Ramos (cell line): ENCODE data around the gene HHAT.

Source experiments
- in situ Hi-C: fragments of 300-500 bp; cut with MboI; formaldehyde crosslinking; loops from one replicate; pipeline ENCODE4 v1.14.3; 2022; ENCODE audit warnings: low sequenced_read_pairs; ENCODE audit not compliant: unreplicated experiment

The HHAT gene

DNA sequence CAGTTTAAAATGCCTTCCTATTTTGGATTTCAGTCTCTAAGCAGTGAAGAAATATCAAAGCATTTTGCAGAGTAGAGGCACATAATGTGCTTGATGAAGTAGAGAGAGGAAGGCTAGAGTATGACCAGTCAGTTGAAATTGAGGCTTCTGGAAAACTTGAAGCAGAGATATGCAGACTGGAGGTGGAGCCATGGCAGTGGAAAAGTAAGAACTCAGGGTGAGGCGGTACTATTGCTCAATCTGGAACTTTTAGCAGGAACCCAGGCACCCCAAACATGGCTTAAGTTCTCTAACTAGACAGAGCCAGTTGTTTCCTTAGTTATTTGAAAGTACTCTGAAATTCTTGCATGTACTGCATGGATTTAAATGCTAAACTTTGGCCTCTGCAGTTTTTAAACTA lies 288.6 kb downstream of the HHAT start:
- in situ Hi-C loops, result no loop called here

DNA sequence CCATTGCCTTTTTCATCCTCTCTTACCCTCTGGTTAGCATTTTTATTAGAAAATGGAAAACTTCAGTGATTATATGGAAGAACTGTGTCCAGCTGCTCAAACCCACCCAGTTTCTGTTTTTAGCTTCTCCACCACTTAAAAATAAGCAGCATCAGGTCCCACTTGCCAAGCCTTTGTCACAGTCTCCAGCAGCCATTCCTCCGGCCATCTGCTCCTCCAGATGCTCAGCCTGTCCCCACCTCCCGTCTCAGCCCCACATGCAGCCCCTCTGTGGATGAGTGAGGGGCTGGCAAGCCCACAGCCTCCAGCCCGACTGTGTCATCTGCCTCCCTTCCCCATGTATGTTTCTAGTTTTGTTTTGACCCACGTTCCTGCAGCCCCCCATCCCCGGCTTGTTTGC lies 289.7 kb downstream of the HHAT start:
- in situ Hi-C loops, result no loop called here

DNA sequence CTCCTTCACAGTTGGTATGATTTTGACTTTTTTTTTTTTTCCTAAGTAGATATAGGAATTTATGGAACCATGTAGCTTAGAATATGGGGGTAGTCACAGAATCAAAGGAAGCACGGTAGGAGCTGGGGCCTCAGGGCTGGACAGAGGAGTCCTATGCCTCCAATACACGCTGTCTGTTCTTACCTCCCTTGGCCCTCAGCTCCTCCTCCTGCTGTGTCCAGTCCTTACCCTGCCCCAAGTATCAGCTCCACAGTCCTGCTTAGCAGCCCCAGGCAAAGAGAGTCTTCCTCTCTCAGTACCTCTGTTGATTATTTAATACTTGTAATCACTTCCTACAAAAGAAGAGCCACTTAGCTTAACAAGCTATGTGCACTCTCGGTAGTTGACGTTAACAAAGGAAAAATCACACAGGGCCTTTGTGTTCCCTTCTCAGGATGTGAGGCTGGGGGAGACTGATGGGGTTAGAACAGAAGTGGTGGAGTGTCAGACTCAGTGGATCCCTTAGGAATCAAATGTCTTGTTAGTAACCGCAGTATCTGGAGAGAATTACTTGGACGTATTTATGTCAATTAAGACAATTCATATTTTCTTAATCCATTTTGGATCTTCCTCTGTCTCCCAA lies 292.3 kb downstream of the HHAT start:
- in situ Hi-C loops, result no loop called here

DNA sequence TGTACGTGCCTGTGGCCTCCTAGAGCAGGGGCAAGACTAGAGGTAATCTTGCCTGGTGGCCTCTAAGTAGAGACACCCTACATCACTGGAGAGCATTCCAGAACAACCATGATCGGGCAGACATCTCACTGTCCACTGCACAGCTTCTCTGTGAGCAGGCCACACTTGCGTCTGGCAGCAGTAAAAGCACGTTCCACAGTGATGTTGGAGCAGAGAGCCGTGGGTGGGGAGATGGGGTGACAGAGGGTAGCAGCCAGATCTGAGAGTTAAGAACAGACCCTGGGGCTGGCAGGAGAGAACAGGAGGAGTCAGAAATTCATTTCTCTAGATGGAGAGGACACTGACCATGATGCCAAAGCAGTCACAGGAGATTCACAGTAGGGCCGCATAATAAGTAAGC lies 293.0 kb downstream of the HHAT start:
- in situ Hi-C loops, result no loop called here

DNA sequence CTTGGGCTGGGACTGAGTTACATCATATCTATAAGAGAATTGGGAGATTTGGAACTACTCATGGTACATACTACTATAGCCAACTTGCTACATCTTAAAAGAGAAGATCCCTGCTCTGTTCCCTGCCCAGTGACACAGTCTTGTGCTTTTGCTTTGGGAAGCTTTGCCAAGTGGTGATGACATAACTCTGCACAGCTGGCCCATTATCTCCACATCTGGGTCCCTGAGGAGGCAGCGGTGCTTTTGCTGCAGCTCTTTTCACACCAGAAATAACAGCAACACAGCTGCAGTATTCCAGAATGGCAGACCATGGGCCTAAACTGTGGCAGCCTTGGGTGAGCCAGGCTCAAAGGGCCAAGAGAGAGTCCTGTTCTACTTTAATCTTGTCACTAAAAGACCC lies 296.0 kb downstream of the HHAT start:
- in situ Hi-C loops, result no loop called here

DNA sequence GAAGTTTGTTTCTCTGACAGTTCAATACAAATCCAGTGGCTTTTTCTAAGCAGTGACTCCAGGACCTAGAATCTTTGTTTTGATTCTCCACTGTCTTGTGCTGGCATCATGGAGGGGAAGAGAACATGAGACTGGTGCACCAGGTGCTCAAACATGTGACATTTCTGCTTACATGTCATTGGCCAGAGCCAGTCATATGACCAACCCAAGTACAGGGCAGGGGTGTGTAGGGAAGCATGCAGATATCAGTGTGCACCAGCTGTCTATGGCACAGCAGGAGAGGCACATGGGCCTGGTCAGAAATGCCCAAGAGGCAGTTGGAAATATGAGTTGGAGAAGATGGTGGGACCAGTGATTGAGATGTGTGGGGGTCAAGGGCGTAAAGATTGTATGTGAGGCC lies 297.0 kb downstream of the HHAT start:
- in situ Hi-C loops, result no loop called here

DNA sequence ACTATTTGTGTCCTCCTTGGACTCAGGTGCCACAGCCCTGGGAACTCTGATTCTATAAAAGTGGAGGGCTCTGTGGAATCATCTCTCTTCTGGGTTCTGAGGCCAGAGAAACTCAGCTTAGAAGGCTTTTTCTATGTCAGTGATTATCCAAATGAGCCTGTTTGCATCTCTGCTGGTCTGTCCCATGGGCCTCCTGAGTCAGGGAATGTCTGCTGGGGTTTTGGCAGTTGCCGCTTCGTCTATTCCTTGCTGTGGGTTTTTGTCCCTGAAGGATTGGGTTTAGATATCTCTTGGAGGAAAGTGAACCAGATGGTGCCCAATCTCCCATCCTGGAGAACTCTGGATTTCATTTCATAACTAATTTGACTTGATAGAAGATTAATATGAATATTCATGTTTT lies 297.6 kb downstream of the HHAT start:
- in situ Hi-C loops, result no loop called here

DNA sequence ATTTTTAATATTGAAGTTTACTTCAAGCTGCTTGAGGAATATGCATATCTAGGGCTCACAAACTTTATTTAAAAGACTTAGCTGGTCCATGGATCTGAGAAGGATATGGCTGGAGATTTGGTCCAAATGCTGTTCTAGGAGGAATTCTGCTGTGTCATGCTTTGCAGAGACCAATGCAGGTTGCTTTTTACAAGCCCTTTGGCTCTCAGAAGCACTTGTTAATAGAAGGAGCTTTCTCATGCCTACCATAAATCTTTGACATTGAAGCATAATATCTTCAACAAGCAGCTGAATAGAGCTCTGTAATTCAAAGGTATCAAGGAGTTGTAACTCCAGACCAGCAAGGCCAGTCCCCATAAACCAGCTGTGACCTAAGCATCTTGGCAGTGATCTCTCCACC lies 299.1 kb downstream of the HHAT start:
- in situ Hi-C loops, result no loop called here

DNA sequence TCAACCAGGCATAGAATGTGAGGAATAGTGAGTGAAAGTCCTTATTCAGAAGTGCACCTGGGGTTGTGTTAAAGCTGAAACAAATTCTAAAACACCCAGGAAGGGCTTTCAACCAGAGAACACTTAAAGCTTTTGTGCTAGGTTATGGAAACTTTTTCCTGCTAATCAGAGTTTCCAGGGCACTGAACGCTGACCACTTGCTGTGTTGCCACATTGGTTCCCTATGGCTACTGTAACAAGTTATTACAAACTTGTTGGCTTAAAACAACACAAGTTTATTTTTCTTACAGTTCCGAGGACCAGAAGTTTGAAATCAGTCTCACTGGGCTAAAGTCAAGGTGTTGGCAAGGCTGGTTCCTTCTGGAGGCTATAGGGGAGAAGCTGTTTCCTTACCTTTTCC lies 300.6 kb downstream of the HHAT start:
- in situ Hi-C loops, result no loop called here

DNA sequence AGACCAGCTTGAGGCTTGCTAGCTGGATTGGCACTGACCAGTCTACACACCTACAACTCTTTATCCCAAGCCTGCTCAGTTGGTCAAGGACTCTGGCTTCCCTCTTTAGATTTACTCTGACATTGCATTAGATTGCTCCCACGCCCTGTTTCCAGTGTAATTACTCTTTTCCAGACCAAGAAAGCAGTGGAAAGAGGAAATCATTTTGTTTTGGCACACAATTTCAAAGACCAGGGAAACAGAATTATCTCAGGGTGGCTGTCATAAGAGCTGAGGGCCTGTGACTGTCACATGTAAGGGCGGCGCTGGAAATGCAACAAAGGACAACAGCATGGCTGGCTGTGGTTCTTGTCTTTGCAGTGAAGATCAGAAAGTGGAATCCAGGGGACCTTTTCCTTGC lies 302.7 kb downstream of the HHAT start:
- in situ Hi-C loops, result no loop called here

DNA sequence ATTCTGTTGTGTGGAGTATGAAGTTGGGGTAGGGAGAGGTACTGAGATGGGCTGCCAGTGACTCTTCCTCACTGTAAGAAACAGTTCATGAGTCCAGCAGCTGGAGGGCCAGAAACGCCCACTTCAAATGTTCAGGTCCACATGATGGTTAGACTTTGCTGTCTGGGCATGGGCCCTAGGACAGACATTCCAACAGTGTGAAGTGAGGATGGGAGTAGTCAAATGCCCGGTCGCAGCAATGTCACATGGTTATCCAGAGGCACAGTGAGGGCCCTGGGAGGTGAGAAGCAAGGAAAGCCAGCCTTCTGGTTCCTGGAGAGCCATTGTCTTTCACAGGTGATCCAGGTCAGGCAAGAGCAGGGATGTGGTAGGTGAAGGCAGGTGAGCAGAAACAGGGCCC lies 304.4 kb downstream of the HHAT start:
- in situ Hi-C loops, result no loop called here

DNA sequence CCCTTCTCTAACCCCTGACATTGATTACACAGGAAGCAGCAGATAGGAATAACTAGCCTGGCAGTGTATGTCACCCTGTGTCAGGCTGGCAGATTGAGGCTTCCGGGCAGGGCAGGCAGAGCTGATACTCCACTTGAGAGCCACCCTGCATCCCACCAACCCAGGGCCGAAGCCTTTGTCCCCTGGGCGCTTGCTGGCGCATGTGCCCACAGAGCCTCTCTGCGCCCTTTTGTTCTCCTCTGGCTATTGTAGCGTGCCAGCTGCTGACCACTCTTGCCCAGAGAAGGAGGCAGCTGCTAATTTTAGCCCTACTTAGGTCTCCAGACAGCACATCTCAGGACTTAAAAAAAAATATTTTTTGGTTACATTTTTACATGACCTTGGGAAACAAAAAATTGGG lies 304.9 kb downstream of the HHAT start:
- in situ Hi-C loops, result no loop called here

DNA sequence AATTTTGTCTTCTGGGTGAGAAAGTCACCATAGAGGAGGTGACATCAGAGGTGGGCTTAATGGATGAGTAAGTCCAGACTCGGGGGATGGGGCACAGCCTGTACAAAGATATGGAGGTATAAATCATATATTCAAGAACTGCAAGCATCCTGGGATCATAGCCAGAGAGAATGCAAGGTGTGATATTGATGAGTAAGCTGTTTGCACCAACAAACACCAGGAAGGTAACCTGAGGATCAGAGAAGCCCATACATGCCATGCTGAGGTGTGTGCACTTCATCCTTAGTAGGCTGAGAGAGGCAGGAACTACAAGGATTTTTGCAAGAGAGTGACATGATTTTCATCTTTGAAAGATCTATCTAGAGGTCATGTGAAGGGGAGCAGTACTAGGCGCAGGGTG lies 306.4 kb downstream of the HHAT start:
- in situ Hi-C loops, result no loop called here

DNA sequence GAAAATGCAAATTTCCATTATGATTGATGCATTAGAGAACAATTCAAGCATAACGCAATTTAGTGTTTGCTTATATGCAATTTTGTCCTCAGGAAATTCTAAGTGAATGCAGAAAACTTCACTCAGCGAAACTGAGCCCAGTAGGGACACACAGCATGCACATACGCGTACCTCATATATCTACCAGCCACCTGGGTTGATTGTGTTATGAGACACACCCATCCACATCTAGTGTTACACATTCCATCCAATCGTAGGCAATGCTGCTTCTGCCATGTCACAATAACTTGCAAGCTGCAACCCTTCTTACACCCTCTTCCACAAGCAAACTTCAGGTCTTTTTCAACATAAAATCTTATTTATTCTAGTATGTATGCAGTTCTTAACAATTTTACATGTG lies 312.9 kb downstream of the HHAT start:
- in situ Hi-C loops, result no loop called here

DNA sequence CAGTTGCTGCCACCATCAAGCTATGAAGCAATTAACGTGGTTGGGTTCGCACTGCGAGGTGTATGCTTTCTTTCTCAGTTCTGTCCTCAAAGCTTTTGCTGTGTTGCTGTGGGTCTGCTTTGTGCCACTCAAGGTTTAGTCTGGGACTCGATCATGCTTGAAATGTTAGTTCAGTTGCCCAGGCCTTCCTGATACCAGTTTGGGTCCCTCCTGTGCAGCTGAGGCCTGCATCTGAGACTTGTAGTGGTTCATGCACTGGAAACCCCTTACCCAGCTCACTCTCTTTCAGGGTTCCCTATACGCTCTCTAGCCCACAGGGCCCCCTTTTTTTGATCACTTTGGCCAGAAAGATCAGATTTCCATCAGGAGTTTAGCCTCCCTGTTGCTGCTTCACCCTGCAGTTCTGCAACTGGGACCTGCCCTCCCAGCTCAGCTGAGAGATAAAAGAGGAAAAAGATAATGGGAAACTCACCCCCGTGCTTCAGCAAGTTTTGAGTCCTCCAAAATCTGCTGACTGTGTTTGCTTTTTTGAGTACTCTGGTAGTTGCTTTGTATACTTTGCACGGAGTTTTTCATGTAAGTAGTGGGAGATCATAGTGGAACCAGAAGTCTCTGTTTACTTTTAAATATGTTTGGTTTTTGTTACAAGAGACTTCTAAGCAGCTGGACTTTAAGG lies 317.0 kb downstream of the HHAT start:
- in situ Hi-C loops, result no loop called here

DNA sequence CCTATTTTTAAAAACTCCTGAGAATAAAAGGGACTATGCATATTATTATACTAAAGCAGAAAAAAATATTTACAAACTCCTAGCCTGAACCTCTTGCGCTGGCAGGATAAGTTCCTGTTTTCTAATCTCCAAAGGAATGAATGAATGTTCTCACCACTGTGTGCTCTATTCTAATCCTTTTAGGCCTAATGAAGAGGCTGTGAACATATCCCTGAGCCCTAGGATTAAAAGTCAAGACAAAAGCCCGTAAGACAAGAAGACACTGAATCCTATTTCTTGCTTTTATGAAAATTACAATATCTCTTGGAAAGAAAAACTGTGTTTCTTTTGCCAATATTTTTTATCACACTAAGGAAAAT lies 317.5 kb downstream of the HHAT start:
- in situ Hi-C loops, result no loop called here

DNA sequence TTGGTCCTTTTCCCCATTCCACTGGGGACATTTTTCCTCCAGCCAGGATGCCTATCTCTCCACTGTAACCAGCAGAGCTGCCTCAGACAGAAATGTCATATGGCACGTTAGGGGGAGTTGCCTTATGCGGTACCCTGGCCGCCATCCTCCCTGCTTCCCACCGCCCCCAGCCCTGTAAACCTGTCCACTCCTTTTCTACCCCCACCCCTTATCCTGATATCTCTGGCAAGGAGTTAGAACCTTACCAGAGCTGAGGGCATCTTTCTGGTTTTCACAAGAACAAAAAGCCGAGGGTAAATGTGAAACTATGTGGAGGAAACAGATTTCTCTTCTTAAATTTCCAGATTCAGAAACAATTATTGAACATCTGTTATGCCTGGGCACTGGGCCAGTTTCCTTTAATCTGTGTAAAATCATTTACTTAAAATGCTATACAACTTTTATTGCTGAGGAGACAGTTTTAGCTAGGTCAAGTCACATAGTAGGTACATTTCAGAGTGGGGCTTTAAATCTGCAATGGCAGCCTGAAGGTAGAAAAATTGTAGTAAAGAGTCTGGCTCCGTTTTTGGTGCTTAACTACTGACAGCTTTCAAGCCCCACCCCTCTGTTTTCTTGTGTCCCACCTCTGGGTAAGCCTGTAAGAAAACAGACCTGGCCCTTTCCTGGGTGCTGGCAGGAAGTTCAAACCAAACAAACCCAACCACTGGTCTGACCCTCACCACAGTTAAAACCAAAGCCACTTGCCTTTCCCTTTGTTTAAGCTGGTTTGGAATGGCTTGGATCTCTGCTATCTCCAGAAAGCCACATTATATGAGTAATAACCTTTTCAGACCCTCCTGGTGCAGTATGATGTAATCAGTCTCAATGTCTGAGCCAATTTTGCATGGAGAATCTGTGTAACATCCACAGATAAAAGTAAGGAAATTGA lies 319.0 kb downstream of the HHAT start:
- in situ Hi-C loops, result no loop called here

DNA sequence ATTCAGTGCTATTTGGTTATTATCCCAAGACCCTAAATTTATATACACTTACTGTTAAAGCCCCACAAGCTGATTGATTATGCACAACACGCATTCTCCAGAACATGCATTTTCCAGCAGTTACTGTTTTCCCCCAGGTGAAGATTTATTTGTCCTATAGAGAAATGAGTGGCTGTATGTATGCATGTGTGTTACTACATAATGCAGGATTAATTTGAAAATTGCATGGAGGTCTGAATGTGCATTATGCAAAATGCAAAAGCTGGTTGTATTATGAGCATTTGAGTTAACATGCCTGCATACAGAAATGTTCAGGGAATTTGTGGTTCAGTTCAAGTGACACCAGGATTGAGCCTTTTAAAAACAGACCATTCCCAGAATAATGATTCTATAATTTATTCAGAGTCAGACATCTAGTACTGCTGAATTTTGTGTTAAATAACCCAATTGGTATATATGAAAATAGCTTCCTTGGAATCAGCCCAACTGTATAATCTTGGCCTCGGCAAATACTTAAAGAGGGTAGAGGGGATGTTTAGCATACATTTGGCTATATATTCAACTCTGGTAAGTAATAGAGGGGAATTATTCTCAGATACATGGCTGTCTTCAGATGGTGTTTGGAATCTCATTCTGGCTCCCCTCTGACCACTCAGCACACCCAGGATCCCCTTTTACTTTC lies 320.0 kb downstream of the HHAT start:
- in situ Hi-C loops, result no loop called here

DNA sequence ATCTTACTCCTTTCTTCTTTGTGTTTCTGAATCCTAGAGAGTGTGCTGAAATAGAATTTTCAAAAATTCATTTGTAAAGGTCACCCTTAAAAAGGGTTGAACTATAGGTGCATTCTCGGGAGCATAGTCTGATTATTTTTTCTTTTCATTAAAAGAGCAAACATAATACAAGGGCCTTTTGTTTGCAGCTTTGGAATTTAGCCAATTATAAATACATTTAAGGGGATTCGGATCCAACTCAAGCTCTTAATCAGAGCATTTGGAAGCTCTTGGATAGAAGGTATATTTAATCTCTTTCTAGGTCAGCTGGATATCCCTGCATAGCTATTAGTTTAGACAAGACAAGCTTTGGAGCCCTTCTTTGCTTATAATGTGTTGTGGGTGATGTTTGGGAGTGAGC lies 321.7 kb downstream of the HHAT start:
- in situ Hi-C loops, result no loop called here

DNA sequence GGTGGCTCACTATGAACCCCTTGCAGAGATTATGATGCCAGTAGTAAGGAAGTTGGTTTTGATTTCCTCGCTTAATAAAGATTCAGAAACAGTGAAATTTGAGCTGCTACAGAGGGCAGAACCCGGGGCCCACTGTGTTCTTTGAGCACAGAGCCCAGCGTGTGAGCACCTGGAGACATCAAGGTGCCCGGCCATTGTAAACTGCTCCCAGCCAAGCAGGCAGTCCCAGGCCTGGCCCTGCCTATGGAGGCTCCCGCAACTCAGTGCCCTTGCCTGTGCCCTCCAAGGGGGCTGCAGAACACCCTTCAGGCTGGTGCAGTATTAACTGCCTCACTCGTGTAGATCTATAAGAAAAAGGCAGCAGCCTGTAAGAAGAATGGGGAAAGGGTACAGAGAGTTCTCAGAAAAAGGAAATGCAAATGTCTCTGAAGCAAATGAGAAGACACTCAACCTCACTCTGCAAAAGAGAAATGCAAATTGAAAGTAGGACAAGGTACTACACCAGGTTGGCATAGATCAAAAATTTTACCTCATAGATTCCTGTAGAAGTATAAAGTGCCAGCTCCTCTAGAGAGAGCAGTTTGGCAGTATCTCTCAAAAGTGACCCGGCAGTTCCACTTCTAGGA lies 323.7 kb downstream of the HHAT start:
- in situ Hi-C loops, result no loop called here
